PC-9 (cell line): ENCODE results near the gene SPEM3. TPM values are rescaled to one million over a fixed set of nuclear protein-coding genes. Genes with fewer than 3 reads are reported as not detected.

Source experiments
- BruUV-seq: library from RNA; stranded (reverse); fragments of 400-500 nt; replicated peaks from 2 replicates; lab custom pipeline; 2021; lab: Mats Ljungman, UMichigan
- CTCF ChIA-PET: fragments of 300-600 bp; sonication (Branson Sonifier 250); formaldehyde crosslinking; loops from one replicate; lab custom pipeline; 2022; ENCODE audit warnings: antibody characterized with exemption; lab: Charles Lee
- POLR2A ChIA-PET: fragments of 300-600 bp; sonication (Branson Sonifier 250); formaldehyde crosslinking; loops from one replicate; lab custom pipeline; 2022; ENCODE audit warnings: antibody characterized with exemption; ENCODE audit not compliant: unreplicated experiment; lab: Charles Lee
- DNase-seq, 2 experiments: peaks; one replicate each; pipeline versions ENCODE4 v3.0.0 to v3.0.0-alpha.2; 2015 to 2022; ENCODE audit warnings: mixed read lengths in 1 of 2
- H2AFZ ChIP-seq: fragments of 200-600 bp; sonication (generic); 2 replicates; pipeline ENCODE4 v1.8.1; 2017; ENCODE audit warnings: antibody characterized with exemption
- H3F3A ChIP-seq: fragments of 200-600 bp; sonication (generic); 2 replicates; pipeline ENCODE4 v1.8.1; 2017; ENCODE audit warnings: antibody characterized with exemption, mild to moderate bottlenecking, low read depth; ENCODE audit not compliant: insufficient read depth
- H3K27ac ChIP-seq: fragments of 200-600 bp; sonication (generic); 2 replicates; pipeline ENCODE4 v1.6.1; 2016; ENCODE audit warnings: mixed run types
- H3K27me3 ChIP-seq: fragments of 200-600 bp; sonication (generic); 2 replicates; pipeline ENCODE4 v1.6.1; 2016; ENCODE audit warnings: low read depth, mixed run types; ENCODE audit not compliant: insufficient read depth
- H3K36me3 ChIP-seq: fragments of 200-600 bp; sonication (generic); 2 replicates; pipeline ENCODE4 v1.6.1; 2016; ENCODE audit warnings: low read depth, mixed run types
- H3K4me1 ChIP-seq: fragments of 200-600 bp; sonication (generic); replicated peaks from 2 replicates; pipeline ENCODE4 v1.6.1; 2016; ENCODE audit warnings: mixed run types; ENCODE audit not compliant: insufficient read depth
- H3K4me2 ChIP-seq: fragments of 200-600 bp; sonication (generic); 2 replicates; pipeline ENCODE4 v1.6.1; 2017; ENCODE audit warnings: mixed run types
- H3K4me3 ChIP-seq: fragments of 200-600 bp; sonication (generic); 2 replicates; pipeline ENCODE4 v1.6.1; 2016; ENCODE audit warnings: mixed run types
- H3K79me2 ChIP-seq: fragments of 200-600 bp; sonication (generic); 2 replicates; pipeline ENCODE4 v1.6.1; 2017; ENCODE audit warnings: low read depth, mixed run types
- H3K9me2 ChIP-seq: fragments of 200-600 bp; sonication (generic); 2 replicates; pipeline ENCODE4 v1.8.1; 2017; ENCODE audit warnings: mild to moderate bottlenecking; ENCODE audit not compliant: insufficient read depth
- H3K9me3 ChIP-seq: fragments of 200-600 bp; sonication (generic); 2 replicates; pipeline ENCODE4 v1.8.1; 2016; ENCODE audit warnings: low read depth; ENCODE audit not compliant: insufficient read depth
- H4K20me1 ChIP-seq: fragments of 200-600 bp; sonication (generic); 2 replicates; pipeline ENCODE4 v1.8.1; 2017; ENCODE audit not compliant: insufficient read depth
- CTCF ChIP-seq: fragments of 200-600 bp; sonication (generic); conservative IDR thresholded peaks from 2 replicates; pipeline ENCODE4 v1.6.1; 2017; ENCODE audit warnings: mixed run types, antibody characterized with exemption, mild to moderate bottlenecking, moderate library complexity
- EZH2 ChIP-seq: fragments of 200-600 bp; sonication (generic); IDR thresholded peaks from 2 replicates; pipeline ENCODE4 v1.8.0; 2017; ENCODE audit warnings: antibody characterized with exemption, low read depth
- intact Hi-C: fragments of 100-400 bp; cut with micrococcal nuclease; formaldehyde crosslinking; loops from one replicate; pipeline ENCODE4 v1.10.0; 2022; ENCODE audit not compliant: unreplicated experiment
- total RNA-seq: library from RNA; stranded (reverse); gene quantifications from 2 replicates; pipeline ENCODE4 v1.2.3, GENCODE V29; 2021

The SPEM3 gene
- total RNA-seq, 1 experiment from 2014 or later, result not detected

GRCh38 chr17:7478276-7479212 lies 49.9 kb downstream of the SPEM3 start:
- TF ChIP-seq CTCF (no peak), EZH2 (no peak)
- Histone ChIP-seq H3K27ac (no peak overlapping the region), H3K9me3 (no peaks in the 10 kb centered on the region), H4K20me1 (no peaks in the 10 kb centered on the region), H2AFZ (0 out of 2 replicates have a peak overlapping the region, but pooled peaks have one; percentile 64), H3F3A (peaks cover 14% of the 10 kb centered on the region; the same call in 1 of the 2 replicates), H3K4me1 (peaks cover 37% of the 10 kb centered on the region), H3K4me2 (peak overlapping the region; percentile 78), H3K36me3 (no peaks in the 10 kb centered on the region), H3K4me3 (peak overlapping the region; percentile 76), H3K79me2 (peaks cover 55% of the 10 kb centered on the region), H3K9me2 (no peaks in the 10 kb centered on the region), H3K27me3 (no peaks in the 10 kb centered on the region)
- CTCF ChIA-PET, result interaction anchor here (0.9 kb wide), 1 partner anchor 264 kb away, joined by 5 read pairs; no protein-coding TSS in a partner anchor
- BruUV-seq, result no TSS peak
- intact Hi-C loops, result no loop called here
- POLR2A ChIA-PET, result interaction anchor here (0.6 to 1.1 kb wide), 7 partner anchors 11 to 437 kb away, joined by 3 to 26 read pairs (median 5); no protein-coding TSS in a partner anchor
- peak in 1 of 2 experiments; percentile 45 for DNase-seq

GRCh38 chr17:7479213-7480088 lies 50.8 kb downstream of the SPEM3 start, which contains the start of gene ZBTB4:
Gene ZBTB4, minus strand, starts transcription at chr17:7479631. Its CDS starts 12,830 bp downstream, at chr17:7466801.
- no peaks in the 10 kb centered on the region for H3K9me3 ChIP-seq
- peak within 1 kb of the TSS; percentile 37 for H3K27ac ChIP-seq
- no peaks in the 10 kb centered on the region for H3K27me3 ChIP-seq
- peaks cover 48% of the 10 kb centered on the region for H3K79me2 ChIP-seq
- ChIA-PET CTCF (interaction anchor here (0.7 to 0.9 kb wide), 2 partner anchors 80 to 265 kb away, joined by 5 to 10 read pairs; no protein-coding TSS in a partner anchor), POLR2A (interaction anchor here (0.5 to 1.1 kb wide), 6 partner anchors 34 to 437 kb away, joined by 3 to 26 read pairs (median 4); no protein-coding TSS in a partner anchor)
- intact Hi-C loops, result loop anchor here (5.0 kb wide), 1 partner anchor 217 kb away; the partner anchor contains the start of gene CLDN7
- peak within 1 kb of the TSS; percentile 76 for H3K4me3 ChIP-seq
- H3K9me2 ChIP-seq, result no peaks in the 10 kb centered on the region
- peak within 1 kb of the TSS; percentile 84 for H3K4me2 ChIP-seq
- H4K20me1 ChIP-seq, result no peaks in the 10 kb centered on the region
- H3K4me1 ChIP-seq, result peaks cover 35% of the 10 kb centered on the region
- peak in 1 of 2 experiments; percentile 59 for DNase-seq
- peaks cover 11% of the 10 kb centered on the region; the same call in 1 of the 2 replicates for H3F3A ChIP-seq
- TF ChIP-seq CTCF, result no peak
- no peak for TF ChIP-seq EZH2
- peak within 1 kb of the TSS; percentile 83 for H2AFZ ChIP-seq
- no peaks in the 10 kb centered on the region for H3K36me3 ChIP-seq
- no TSS peak for BruUV-seq
